GM18507 (cell line): ENCODE measurements around the gene SPATS2.

Experiments used
- DNase-seq: peaks from one replicate; pipeline ENCODE4 v3.0.0; 2011; ENCODE audit warnings: low read depth; ENCODE audit not compliant: insufficient read length; ENCODE audit errors: extremely low spot score
- FAIRE-seq: peaks from 2 replicates; lab custom pipeline; 2011; peaks lifted over from hg19 to GRCh38; lab: Jason Lieb, UNC

Gene SPATS2

DNA sequence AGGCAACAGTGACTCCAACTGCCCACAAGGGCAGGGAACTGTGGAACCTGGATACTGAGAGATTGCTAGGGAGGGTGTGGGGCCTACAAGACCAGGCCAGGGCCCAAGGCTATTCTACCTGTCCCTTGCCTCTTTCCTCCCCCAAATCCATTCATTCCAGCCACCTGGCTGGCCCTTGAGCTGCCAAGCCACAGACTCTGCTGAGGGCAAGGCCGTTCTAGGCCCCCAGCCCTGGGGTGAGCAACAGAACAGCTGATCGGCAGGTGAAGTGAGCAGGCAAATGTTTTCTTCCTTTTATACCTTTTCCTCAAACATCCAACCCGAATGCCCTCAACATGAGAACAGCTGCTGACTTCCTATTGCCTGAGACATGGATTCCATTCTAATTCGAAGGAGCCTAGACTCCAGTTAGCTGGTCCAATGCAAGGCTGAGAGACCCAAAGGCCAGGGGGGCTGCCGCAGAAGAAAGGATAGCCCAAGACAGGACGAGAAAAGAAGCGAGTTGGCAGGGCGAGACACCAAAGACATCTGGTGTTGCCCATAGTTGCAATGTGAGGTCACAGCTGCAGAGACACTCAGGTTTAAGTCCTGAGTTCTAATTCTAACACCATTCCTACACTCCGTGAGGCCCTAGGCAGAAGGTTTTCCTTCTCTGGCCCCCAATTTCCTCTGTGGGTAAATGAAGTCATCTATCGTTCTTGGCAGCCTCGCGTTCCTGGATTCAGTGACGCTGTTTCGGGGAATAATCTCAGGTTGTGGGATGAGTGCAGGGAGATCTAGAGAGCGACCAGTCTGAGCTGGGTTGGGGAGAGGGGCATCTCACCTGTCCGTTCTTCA, 31.9 kb upstream of the SPATS2 start:
- no peak for FAIRE-seq

DNA sequence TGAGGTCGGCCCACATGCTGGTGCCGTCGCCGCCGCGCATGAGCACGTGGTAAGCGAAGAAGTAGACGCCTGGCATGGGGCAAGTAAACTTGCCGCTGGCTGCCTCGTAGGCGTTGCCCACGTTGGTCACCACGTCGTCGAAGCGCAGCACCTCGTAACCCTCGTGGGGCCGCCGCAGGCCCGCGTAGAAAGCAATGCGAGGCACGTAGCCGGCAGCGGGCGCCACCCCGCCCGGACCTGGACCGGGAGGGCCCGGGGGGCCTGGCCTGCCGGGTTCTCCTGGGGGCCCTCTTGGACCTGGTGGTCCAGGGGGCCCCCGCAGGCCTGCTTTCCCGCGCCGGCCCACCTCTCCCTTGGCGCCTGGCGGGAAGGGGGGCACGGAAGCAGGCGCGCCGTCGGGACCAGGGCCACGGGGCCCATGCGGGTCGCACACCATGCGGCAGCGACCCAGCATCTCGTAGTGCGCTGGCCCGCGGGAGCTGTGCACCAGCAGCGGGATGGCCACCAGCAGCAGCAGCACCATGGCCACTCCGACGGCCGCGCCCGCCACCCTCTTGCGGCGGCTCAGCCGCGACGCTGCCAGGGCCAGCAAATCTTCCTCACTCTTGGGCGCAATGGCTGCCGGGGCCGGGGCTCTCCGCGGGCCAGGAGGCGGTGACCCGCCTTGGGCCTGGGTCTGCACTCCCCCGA, 31.2 kb upstream of the SPATS2 start:
- FAIRE-seq: no peak

More for the DNA sequence above, 31.9 kb upstream of the SPATS2 start:
- DNase-seq: no peak

DNA sequence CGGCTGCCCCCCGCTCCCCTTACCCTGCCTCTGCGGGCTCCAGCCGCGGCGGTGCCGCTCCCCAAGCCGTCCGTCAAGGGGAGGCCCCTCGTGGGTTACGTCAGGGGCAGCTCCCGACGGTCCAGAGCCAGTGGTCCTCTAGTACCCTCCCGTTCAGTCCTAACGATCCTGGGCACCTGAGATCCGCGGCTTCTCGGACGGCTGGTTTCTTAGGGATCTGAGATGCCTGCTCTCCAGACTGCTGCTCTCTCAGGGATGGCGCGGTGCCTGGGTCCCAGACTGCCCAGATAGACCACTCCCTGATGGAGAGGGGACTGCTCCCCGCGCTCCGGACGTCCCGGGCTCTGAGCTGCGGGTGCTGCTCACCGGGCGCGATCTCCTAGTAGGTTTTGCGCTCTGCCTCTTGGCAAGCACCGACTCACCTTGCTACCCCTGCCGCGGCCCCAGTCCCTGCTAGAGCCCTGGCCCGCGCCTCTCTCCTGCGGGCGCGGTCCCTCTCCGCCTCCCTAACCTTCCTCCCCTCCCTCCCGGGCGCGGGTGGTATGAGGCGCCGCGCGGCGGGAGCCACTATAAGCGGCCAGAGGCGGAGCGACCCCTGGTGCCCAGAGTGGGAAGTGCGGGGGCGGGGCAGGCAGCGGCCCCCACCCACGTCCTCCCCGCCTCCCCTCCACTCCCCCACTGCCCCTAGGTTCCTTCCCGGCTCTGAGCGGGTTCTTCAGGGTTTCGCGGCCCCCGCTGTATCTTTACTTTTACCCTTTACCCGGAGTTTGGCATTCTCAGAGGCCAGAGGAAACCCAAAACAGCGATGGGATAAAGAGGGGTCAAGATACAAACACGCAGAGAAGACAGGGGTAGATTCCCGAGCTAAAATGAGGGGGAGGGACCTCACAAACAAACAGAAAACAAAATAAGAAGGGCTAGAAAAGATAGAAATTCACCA, 30.3 kb upstream of the SPATS2 start, which contains the start of gene C1QL4:
C1QL4 (minus strand) TSS at position 544 of the 940 bp plus-strand sequence. CDS start 711 bp downstream, outside the sequence.
- FAIRE-seq (peak; percentile 64), DNase-seq (peak; percentile 80)

More for the DNA sequence above, 31.2 kb upstream of the SPATS2 start:
- no peak for DNase-seq

DNA sequence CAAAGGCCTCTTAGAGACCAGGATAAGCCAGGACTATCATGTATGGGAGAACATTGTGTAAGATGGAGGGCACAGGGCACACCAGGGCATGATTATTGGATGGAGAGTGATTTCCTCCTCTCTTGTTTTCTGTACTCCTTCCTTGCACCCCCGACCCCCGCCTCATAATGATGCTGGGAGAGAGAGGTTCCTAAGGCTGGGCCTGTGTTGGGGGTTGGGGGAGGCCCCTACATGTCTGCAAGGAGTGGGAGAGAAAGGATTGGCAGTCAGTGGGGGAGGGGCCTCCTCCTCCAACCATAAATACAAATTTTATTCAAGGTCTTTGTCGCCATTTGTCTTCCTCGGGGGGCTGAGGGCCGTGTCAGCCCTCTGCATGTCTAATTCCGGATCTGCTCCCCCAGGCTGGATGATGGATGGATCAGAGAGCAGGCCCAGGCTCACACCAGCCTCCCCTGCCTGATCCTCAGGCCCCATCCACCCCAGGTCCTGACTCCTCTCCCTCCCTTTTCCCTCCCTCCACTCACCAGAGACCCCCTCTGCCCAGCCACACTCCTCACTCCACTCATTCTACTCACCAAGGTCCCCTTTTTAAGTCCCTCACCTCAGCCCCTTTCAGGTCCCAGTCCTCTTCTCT, 28.3 kb upstream of the SPATS2 start:
- FAIRE-seq: no peak
- no peak for DNase-seq

DNA sequence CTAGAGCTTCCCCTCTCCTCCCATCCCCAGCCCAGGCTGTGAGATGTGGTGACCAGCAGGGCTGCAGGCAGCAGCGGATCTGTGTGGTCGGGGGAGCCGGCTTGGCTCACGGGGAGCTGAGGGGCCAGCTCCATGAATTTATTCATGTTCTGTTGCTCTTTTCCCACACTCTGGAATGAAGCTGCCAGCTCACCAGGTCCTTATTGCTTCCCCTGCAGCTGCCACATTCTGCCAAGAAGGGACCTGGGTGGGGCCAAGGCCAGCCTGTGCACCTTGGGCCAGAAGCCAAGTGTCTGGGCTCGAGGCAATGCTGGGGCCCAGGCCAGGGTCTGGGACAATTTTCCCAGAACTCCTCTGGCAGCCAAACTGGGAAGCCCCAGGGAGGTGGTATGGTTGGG, 27.8 kb upstream of the SPATS2 start:
- no peak for FAIRE-seq
- no peak for DNase-seq

DNA sequence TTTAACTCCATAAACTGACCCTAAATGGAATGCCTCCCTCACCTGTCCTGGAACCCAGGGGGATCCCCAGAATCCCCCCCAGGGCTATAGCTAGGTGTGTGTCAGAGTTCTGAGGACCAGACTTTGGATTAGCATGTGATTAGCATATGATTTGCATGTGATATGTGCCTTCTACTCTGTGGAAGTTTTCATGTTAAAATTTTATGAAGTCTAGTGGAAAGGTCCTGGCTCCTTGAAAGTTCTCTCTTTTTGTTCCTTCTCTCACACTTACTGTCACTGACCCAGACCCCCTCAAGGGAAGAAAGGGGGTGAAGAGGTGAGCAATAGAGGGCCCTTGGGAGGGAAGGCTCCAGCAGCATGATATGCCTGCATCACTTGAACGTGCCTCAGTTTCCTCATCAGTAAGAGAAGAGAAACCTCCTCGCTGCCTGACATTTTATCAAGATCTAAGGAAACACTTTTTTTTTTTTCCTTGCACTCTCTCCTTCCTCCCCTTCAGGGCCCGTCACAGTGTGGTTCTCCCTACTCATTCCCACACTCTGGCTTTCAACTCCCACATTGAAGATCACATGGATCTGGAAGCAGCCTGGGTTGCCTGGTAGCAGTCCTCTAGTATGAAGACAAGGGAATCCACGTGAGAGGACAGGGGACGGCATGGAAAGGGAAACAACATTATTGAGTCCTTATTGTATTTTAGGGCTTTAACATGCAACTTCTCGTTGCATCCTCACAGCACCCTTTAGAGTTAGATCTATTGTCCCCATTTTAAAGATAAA, 27.0 kb upstream of the SPATS2 start:
- DNase-seq (no peak), FAIRE-seq (no peak)

DNA sequence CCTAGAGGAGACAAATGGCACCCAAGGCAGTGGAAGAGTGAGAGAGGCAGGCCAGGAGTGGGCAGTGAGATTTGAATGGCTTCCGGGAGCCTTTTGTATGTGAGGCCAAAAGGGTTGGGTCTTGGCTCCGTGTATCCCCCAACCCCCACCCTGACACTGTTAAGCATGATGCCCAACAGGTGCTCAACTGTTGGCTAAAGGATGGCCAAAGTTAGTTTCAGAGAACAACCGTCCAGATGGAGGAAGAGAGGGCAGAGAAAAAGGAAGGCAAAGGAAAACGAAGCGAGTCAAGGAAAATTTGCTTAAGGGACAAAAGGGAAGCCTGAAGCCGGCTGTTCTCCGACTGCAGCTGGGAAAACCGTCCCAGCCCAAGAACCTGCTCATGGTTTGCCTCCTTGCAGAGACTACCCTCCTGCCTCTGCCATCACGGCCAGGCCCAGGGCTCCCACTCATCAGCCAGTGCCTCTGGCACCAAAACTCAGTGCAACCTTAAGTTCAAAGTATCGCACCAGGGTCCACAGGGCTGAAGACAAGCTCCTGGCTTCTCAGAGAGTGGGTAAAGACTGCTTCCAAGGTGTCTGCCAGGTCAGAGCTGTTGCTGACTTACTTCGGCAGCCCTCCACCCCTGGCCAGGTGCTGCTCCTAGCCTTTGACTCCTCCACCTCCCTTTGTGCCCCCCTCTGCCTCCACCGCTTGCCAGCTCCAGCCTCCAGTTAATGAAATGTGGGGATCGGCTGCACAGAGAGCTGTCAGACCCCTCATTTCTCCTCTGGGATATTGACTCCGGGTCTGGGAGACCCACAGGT, 26.1 kb upstream of the SPATS2 start:
- FAIRE-seq (no peak), DNase-seq (no peak)

DNA sequence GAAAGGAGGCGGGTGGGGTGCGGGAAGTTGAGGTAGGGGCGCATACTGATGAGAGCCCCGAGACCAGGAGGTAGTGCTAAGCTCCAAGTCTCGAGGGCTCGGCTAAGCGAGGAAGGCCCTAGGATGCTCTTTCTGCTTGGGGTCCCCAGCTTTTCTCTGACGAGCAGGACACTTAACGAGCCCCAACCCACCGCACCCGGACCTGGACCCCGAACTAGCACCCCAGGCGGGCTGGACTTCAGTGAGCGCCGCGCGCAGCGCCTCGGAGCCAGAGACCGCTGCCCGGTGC, 25.5 kb upstream of the SPATS2 start:
- DNase-seq (no peak), FAIRE-seq (no peak)

DNA sequence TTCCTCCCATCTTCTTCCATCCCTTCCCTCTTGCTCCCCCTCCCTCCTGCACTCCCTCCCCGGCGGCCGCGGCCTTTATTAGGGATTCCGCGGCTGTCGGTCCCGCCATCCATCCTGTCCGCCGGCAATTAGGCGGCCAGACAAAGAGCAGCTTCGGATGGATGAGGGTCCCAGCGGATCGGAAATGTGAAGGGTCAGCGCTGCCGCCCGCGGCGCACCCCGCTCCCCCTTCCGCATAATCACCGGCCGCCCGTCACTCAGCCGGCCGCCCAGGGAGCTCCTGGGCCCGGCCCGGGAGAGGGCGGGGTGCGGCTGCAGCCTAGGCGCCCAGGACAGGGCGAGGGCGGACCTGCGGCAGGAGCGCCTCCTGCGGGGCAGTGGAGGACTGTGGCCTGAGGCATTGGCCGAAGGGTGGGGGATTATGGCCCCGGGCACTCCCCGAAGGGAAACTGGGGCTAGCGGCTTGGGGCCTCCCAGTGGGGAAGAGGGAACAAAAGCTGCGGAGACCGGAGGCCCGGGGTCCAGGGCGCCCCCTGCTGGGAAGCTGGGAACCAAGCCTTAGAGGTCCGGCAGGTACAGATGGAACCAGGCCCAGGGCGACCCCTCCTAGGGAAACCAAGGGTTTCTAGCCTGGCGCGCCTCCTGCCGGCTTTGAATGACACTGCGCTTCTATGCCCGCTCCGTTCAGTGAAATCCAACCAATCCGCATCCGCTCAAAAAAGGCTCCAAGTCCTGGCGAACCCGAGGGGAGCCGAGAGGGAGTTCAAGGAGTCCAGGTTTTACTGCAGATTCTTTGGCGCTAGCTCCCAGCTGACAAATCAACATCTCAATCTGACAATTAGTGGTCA, 25.0 kb upstream of the SPATS2 start:
- DNase-seq (no peak), FAIRE-seq (peak; percentile 90)

DNA sequence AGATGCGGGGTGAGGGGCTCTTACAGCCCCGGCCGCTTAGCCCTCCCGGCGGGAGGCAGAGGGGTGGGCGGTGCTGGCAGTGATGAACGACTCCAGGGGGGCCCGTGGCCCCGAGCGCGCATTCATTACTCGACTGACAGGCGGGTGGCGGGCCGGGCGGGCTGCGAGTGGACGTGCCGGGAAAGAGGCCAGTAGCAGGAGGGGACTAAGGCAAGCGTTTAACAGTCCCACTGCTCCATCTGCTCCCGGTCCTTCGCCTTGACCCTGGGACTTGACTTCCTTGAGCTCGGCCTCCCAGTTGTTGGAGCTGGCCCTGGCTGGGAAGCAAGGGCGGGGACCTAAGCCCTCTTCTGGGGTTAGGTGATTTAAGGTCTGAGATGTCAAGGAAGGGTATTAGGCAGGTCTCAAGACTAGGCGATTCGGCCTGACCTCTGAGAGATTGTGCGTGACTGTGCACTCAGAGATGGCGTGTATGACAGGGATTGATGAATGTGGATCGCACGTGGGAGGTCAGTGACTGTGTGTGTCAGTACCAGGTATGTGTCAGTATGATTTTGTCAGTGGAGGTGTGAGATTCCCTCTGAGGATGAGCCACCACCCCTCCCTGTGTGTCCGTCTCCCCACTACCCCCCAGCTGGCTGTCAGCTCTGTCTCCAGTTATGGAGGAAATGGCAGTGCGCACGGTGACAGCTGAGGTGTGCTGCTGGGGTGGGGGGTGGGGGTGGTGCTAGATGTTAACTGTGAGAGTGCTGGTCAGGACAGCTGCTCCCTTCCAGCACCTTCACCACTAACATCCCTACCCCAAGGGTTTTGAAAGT, 24.1 kb upstream of the SPATS2 start:
- no peak for DNase-seq
- no peak for FAIRE-seq

DNA sequence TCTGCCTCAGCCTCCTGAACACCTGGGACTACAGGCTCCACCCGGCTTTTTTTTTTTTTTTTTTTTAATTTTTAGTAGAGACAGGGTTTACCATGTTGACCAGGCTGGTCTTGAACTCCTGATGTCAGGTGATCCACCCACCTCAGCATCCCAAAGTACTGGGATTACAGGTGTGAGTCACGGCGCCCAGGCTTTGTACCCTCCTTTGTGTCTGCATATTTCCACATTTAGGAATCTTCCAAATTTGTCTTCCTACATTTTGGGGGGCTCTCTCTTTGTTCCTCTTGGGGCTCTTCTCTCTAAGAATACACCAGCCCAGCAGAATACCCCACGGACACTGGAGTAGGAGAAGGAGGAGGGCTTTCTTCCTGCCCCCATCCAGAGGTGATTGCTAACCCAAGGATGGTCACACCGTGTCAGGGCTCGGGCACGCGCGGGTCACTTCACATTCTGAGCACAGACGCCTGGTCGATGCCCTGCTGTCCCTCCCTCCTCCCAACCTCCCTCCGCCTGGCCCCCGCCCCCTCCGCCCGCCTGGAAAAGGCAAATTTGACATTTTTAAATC, 22.7 kb upstream of the SPATS2 start:
- DNase-seq: no peak
- no peak for FAIRE-seq

DNA sequence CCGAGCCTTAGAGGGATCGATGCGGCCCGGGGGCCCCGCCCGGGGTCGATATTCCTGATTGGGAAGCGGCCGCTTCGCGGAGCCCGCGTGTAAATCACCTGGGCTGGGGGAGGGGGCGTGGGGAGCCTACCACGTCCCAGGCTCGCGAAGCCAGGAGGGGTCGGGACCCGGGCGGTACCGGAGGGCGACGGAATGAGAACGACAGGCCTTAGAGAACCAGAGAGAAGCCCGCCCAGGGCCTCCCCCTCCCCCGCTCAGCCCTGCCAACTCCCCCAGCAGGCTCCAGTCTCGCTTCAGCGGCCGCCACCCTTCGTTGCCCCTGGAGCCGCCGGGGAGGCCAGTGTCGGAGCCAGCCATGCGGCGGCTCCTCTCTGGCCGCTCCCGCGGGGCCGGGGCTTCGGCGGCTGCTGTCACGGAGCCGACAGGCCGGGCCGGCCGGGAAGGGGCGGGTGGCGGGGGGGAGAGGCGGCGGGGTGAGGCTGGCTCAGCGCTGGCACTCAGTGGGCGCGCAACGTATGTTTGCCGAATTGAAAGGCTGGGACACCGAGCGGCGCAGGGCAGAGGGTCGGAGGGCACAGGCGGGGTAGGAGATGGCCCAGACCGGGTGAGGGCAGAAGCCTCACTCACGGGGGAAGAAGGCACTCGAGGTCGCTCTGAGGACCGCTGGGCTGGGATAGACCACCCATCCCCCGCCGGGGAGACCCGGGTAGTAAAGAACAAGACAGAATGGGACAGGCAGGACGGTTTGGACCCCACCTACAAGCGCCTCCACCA, 22.0 kb upstream of the SPATS2 start:
- FAIRE-seq (no peak), DNase-seq (no peak)

DNA sequence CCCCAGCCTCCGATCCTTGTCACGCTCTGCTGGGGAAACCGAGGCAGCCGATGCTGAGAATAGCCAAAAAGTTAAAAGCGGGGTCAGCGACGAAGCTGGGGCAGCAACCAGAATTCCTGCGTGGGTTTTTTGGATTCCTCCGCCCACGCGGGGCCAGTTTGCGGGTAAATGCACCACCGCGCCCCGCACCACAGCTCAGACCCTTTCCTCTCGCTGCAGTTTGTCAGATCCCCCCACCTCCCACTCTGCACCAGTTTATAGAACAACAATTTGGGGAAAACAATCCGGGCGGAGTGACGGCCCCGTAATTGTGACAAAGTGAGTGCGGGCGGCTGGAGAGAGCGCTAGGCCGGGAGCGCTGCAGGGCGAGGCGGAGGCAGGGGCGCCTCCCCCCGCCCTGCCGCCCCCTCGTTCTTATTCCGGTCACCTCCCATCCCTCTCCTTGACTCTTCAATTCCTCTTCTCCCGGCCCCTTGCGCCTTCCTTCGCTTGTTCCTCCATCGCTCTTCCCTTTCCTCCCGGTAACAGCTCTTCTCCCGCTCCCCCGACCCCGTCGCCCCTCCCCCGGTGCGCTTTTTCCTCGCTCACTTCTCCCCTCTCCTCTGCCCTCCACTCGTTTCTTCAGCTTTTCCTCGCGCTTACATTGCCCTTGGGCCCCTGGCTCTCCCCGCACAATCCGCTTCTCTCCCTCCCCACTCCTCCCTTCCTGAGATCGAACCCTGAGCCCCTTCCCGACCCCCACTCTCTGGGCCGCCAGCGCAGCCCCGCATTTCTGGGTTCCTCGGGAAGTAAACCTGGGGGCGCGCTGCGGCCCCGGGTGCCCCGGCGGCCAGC, 21.2 kb upstream of the SPATS2 start:
- DNase-seq (no peak), FAIRE-seq (no peak)

DNA sequence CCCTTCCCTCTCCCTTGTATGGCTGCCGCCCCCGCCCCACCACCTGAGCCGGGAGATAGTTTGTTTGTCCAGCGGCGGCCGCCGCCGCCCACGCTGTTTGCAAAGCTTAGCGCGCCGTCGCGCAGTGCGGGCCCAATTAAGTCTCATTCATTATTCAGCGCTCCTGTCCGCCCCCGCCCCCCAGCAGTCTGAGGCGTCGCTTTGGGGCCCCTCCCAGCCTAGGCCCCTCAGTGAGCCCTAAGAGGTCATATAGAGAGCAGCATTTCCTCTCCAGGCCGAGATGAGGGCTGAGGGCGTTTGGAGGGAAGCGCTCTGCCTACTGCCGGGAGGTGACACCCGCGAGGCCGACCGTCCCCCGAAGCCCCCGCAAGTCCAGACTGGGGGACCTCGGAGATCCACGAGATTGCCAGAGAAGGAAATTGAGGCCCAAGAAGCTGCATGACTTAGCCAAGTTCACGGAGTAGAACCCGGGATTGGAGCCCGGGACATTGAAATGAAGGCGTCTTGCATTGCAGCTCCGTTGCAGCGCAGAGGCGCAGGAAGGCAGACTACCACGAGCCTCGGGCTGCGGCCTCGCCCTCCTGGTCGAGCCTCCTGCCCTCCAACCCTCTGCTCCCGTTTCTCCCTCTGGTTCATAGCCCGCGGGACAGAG, 20.5 kb upstream of the SPATS2 start, which contains the start of gene DNAJC22:
DNAJC22 (plus strand) TSS at position 230 of the 652 bp plus-strand sequence. CDS start 1,985 bp downstream, outside the sequence.
- DNase-seq: no peak
- no peak for FAIRE-seq
